ENCODE data around the gene POLD2.

The POLD2 gene

DNA sequence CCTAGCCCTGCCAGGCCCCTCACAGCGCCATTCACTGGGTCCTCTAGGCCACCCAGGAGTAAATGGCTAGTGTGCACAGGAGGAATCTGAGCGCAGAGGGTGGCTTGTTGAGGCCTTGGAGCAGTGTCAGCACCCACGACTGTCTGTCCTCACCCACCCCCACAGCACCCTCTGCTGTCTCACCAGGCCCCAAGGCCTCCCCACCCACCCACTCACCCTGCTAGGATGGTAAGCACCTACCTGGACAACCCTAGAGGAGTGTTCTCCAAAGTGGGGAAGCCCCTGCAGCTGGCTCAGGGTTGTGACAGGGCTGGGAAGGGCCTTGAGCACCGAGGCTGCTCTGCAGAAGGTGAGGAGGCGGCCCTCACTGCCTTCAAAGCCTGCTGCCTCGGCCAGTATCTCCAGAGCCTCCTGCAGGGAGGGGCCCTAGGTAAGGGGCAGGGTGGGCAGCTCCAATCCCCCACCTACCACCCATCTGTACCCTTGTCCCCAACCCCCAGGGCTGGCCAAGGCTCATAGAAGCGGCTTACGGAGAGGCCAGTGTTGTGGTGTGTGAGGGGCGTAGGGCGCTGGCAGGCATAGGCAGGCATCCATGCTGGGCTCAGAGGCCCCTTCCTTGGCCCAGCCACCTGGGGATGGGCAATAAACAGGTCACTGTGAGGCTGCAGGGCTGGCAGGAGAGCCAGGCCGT, 43.9 kb downstream of the POLD2 start:
- no peak for DNase-seq

DNA sequence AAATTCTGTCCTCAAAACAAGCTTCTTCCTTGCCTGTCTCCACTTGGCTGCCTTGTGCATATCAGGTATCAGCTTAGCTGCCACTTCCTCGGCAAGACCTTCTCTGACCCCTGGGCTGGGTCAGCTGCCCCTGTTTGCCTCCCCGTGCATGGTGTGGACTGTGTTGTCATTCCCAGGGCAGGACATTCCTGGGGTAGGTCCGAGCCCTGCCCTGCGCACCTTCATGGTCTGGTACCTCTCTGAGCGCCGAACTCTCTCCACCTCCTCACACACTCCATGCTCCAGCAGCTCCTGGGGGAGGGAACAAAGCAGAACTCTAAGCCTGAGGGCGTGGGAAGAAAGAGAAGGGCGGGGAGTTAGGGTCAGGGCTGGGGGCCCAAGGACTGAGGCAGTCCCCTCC, 44.8 kb downstream of the POLD2 start:
- DNase-seq = no peak

- DNase-seq = no peak
Observed at GRCh38 chr7:44077681-44078091, 45.7 kb downstream of the POLD2 start.

- DNase-seq = no peak
Observed at GRCh38 chr7:44077061-44077460, 46.3 kb downstream of the POLD2 start.

DNA sequence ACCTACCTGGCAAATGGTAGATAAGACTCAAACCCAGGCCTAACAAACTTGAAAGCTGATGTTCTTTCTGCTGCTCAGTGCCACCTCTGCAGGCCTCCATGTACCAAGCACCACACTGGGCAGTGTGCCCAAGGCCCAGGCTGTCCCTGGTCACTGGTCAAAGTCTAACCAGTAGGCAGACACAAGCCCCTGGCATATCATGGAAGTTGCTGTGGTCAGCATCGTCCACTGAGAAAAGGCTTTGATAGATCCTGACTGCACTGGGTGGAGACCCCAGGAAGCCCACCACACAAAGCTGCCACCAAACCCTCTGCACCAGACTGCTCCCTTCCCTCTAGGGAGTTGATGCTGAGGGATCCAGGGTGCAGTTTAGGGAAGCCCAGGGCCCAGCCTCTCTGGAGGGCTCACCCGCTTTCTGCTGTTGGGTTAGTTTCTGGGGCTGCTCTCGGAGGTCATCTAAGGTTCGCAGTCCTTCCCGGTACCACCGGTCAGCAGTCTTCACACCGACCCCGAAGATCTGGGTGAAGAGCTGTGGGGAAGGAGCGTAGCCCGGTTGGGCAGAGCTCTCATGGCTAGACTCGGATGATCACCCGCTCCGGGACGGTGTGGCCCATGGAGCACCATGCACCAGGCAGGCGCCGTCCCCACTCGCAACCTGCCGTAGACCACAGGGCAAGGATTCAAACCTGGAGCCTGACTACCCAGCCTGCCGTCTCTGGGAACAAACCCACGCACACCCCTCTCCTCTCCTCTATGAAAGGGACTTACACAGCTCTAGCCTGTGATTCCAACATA, 47.0 kb downstream of the POLD2 start:
- DNase-seq = no peak

- no peak for DNase-seq
Observed at GRCh38 chr7:44075296-44076075, 47.9 kb downstream of the POLD2 start.

GRCh38 chr7:44074349-44074695, 49.0 kb downstream of the POLD2 start:
- no peak for DNase-seq

- DNase-seq = peak; percentile 54 to 82
Observed at GRCh38 chr7:44073664-44074348, 49.5 kb downstream of the POLD2 start.

DNA sequence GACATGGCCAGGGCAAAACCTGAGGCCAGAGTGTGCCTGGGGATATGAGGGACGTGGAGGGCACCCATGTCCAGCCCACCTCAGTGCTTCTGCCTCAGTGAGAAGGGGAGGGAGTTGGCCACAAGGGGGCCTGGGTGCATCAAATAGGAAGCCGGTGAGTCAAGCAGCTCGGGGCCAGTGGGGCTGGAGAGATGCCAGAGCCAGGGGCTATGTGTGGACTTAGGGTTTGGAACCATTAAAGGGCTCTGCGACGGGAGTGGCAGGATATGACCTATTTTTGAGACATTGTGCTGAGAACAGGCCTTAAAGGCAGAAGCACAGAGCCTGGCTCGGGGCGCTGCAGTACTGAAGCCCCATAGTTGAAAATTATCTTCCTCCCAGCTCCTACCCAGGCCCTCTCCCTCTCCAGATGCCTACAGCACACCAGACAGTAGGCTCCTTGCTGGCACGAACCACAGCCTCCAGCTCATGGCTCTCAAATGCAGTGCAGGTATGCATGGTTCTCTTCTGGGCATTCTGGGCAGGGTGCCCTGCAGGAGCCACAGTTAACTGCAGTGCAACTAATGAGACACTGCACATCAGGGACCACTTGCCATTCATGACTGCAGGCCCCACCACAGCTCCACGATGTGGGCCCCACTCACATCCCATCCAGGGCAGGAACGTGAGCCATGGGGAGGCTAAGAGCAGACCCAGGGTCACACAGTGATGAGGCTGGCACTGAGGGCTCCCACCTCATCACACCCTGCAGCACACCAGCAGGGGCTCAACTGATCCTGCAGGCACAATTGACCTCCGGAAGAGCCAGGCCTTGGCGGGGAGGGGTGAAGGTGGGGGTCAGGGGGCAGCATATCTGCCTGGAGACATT, 50.8 kb downstream of the POLD2 start:
- DNase-seq = peak; percentile 70 to 84

- DNase-seq = no peak
Observed at GRCh38 chr7:44071726-44072363, 51.5 kb downstream of the POLD2 start.

GRCh38 chr7:44068054-44068453, 55.3 kb downstream of the POLD2 start:
- DNase-seq = no peak

DNA sequence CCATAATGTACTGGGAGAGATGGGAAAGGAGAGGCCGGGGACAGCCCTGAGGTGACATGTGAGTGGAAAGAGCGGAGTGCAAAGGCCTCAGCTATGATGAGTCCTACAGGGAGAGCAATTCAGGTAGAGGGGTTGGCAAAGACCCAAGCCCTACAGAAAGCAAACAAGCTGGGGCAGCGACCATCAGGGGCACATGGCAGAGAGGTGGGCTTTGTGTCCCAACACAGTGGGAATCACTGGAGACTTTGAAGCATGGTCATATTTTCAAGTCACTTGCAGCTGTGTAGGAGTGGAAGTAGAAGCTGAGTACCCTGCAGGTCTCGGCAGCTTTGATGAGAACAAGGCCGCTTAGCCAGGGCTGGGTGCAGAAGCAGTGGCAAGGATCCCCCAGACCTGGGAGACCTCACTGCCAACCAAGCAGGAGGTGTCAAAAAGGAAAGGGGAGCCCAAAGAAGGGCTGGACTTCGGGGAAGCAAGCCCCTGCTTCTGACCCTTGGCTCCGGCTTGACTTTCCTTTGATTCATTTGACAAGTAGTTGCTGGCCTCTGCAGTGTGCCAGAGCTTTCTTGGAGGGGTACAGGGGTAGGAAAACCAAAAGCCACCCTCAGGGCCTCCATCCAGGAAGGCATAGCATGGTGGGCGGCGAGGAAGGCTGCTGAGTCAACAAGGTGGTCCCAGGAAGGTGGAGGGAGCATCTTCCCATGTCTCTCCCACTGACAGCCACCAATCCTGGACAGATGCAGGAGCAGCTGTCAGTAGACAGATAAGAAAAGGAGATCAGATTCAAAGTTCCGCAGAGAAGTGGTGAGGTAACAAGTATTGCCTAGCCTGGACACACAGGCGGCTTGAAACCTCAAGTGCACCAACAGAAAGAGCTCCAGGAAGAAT, 56.0 kb downstream of the POLD2 start:
- no peak for DNase-seq

DNA sequence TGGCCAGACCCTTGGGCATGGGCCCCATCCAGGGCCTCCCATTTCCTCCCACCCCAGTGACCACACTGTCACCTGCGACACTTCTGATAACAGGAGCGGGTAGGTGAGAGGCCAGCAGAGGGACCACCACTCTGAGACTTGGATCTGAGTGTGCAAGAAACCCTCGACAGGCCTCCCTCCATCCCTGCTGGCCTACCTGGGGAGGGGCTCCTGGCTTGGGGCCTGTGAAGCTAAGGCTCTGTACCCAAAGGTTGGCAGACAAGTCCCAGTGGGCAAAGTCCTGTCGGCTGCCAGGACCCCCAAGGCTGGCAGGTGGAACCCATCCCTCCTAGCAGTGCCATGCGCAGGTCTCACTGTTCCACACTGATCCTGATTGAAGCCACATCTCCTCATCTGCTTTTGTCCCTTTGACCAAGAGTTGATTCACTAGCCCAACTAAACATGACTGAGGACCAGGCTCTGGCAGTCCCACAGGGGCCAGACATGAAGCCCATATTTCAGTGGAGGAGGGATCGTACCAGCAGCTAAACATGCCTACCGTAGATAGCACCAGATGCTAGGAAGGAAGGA, 56.8 kb downstream of the POLD2 start:
- no peak for DNase-seq

DNA sequence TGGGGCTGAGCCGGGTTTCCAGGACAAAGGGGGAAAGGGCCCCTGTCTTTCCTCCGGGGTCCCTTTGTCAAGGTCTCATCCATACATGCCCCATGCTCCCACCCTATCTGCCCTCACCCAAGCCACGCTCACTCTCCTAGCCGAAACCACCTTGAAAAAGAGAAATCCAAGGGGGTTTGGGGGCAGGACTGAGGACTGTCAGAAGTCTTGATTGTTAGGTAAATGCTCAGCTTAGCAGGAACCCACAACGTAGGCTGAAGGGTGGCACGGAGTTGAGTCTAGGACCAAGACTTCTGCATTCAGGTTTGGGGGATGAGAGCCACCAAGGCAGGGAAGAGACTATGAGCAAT, 57.3 kb downstream of the POLD2 start:
- DNase-seq = no peak

GRCh38 chr7:44065431-44066110, 57.8 kb downstream of the POLD2 start, which contains the start of gene PGAM2:
Gene PGAM2 (minus strand): TSS chr7:44065567. CDS start chr7:44065529, 38 bp downstream.
- DNase-seq = peak in 1 of 2 experiments; percentile 14

DNA sequence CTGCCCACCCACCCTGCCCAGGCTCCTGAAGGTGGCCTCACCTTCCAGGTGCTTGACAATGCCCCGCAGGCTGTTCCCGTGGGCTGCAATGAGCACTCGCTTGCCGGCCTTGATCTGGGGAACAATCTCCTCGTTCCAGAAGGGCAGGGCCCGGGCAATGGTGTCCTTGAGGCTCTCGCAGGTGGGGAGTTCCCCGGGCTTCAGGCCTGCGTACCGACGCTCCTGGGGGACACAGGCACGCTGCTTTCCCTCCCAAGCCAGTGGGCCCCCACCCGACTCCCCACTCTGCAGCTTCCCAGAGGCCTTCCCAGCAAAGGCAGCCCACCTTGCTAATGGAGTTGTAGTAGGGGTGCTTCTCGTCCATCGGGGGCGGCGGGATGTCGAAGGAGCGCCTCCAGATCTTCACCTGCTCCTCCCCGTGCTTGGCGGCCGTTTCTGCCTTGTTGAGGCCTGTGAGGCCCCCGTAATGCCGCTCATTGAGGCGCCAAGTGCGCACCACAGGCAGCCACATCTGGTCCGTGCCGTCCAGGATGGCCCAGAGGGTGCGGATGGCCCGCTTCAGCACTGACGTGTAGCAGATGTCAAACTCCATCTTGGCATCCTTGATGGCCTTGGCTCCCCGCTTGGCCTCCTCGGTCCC, 58.4 kb downstream of the POLD2 start:
- DNase-seq = no peak

Data from Kasumi-1 (cell line).